H9 (cell line): Measurements from ENCODE around the gene IGF2R. TPM values are rescaled to one million over a fixed set of nuclear protein-coding genes. Genes with fewer than 3 reads are reported as not detected.

Experiments
- DNase-seq: peaks from one replicate; pipeline ENCODE4 v3.0.0-alpha.2; 2017
- H2AFZ ChIP-seq: one replicate; pipeline ENCODE4 v1.6.1; 2013; ENCODE audit warnings: mild to moderate bottlenecking, low read length, control low read depth, moderate library complexity
- H2AK5ac ChIP-seq: 2 replicates; pipeline ENCODE4 v1.6.1; 2013; ENCODE audit warnings: low read length, control low read depth, mixed read lengths; ENCODE audit not compliant: insufficient read length
- H2BK120ac ChIP-seq: one replicate; pipeline ENCODE4 v1.6.1; 2013; ENCODE audit warnings: low read depth, mild to moderate bottlenecking, low read length, control low read depth, inconsistent platforms; ENCODE audit not compliant: poor library complexity, severe bottlenecking
- H2BK12ac ChIP-seq: 2 replicates; pipeline ENCODE4 v1.6.1; 2013; ENCODE audit warnings: low read length, control low read depth, mixed read lengths, low read depth; ENCODE audit not compliant: insufficient read length
- H2BK15ac ChIP-seq: 2 replicates; pipeline ENCODE4 v1.6.1; 2013; ENCODE audit warnings: low read depth, low read length, control low read depth
- H2BK20ac ChIP-seq: one replicate; pipeline ENCODE4 v1.6.1; 2013; ENCODE audit warnings: low read depth, mild to moderate bottlenecking, low read length, control low read depth, inconsistent platforms; ENCODE audit not compliant: poor library complexity, severe bottlenecking
- H2BK5ac ChIP-seq: 2 replicates; pipeline ENCODE4 v1.6.1; 2013; ENCODE audit warnings: low read length, control low read depth, mixed read lengths; ENCODE audit not compliant: insufficient read length
- H3K14ac ChIP-seq: 2 replicates; pipeline ENCODE4 v1.6.1; 2013; ENCODE audit warnings: low read length, control low read depth; ENCODE audit not compliant: insufficient read depth
- H3K18ac ChIP-seq: 2 replicates; pipeline ENCODE4 v1.6.1; 2013; ENCODE audit warnings: low read depth, mild to moderate bottlenecking, mixed read lengths, low read length, control low read depth; ENCODE audit not compliant: insufficient read length
- H3K23ac ChIP-seq: 2 replicates; pipeline ENCODE4 v1.6.1; 2013; ENCODE audit warnings: low read length, control low read depth, mixed read lengths, low read depth; ENCODE audit not compliant: insufficient read length
- H3K23me2 ChIP-seq: 2 replicates; pipeline ENCODE4 v1.6.1; 2013; ENCODE audit warnings: low read depth, mild to moderate bottlenecking, mixed read lengths, low read length, control low read depth; ENCODE audit not compliant: insufficient read length, poor library complexity, severe bottlenecking
- H3K27ac ChIP-seq: 2 replicates; pipeline ENCODE4 v1.5.1; 2013; ENCODE audit warnings: low read length, control low read depth, mixed read lengths, low read depth; ENCODE audit not compliant: insufficient read length
- H3K27me3 ChIP-seq: 2 replicates; pipeline ENCODE4 v1.6.1; 2013; ENCODE audit warnings: low read length, control low read depth, inconsistent platforms; ENCODE audit not compliant: insufficient read depth
- H3K4ac ChIP-seq: 2 replicates; pipeline ENCODE4 v1.6.1; 2013; ENCODE audit warnings: low read depth, mild to moderate bottlenecking, control low read depth, inconsistent platforms, low read length, moderate library complexity
- H3K4me1 ChIP-seq: 2 replicates; pipeline ENCODE4 v1.6.1; 2013; ENCODE audit warnings: low read length, control low read depth, inconsistent platforms; ENCODE audit not compliant: insufficient read depth
- H3K4me2 ChIP-seq: 2 replicates; pipeline ENCODE4 v1.6.1; 2013; ENCODE audit warnings: low read length, control low read depth, mixed read lengths; ENCODE audit not compliant: insufficient read length, insufficient read depth
- H3K56ac ChIP-seq: 2 replicates; pipeline ENCODE4 v1.6.1; 2013; ENCODE audit warnings: low read depth, mild to moderate bottlenecking, mixed read lengths, low read length, control low read depth; ENCODE audit not compliant: insufficient read length
- H3K79me1 ChIP-seq: 2 replicates; pipeline ENCODE4 v1.6.1; 2013; ENCODE audit warnings: low read depth, mild to moderate bottlenecking, moderate library complexity, low read length, control low read depth, inconsistent platforms; ENCODE audit not compliant: insufficient read depth, poor library complexity, severe bottlenecking
- H3K79me2 ChIP-seq: 2 replicates; pipeline ENCODE4 v1.6.1; 2013; ENCODE audit warnings: low read length, control low read depth, inconsistent platforms; ENCODE audit not compliant: insufficient read depth
- H3K9ac ChIP-seq: 2 replicates; pipeline ENCODE4 v1.6.1; 2013; ENCODE audit warnings: low read length, control low read depth, mixed read lengths; ENCODE audit not compliant: insufficient read length; ENCODE audit errors: extremely low read depth
- H3K9me3 ChIP-seq: one replicate; pipeline ENCODE4 v1.6.1; 2013; ENCODE audit warnings: low read depth, low read length, inconsistent platforms; ENCODE audit not compliant: control insufficient read depth
- H3T11ph ChIP-seq: one replicate; pipeline ENCODE4 v1.6.1; 2013; ENCODE audit warnings: mild to moderate bottlenecking, low read length, control low read depth, inconsistent platforms
- H4K20me1 ChIP-seq: one replicate; pipeline ENCODE4 v1.6.1; 2013; ENCODE audit not compliant: control insufficient read depth, insufficient read length, insufficient read depth
- H4K5ac ChIP-seq: 2 replicates; pipeline ENCODE4 v1.6.1; 2013; ENCODE audit warnings: low read depth, mild to moderate bottlenecking, mixed read lengths, low read length, control low read depth; ENCODE audit not compliant: insufficient read length
- H4K8ac ChIP-seq: replicated peaks from 2 replicates; pipeline ENCODE4 v1.6.1; 2013; ENCODE audit warnings: low read length, control low read depth, mixed read lengths, low read depth; ENCODE audit not compliant: insufficient read length
- H4K91ac ChIP-seq: 2 replicates; pipeline ENCODE4 v1.6.1; 2013; ENCODE audit warnings: low read depth, mild to moderate bottlenecking, moderate library complexity, mixed read lengths, low read length, control low read depth; ENCODE audit not compliant: insufficient read length
- H3K27ac Mint-ChIP-seq, 3 experiments: 2 replicates in 2 of 3; 3 replicates in 1 of 3; pipeline ENCODE4 v1.8.0; 2020 to 2021; ENCODE audit warnings: mixed read lengths in 3 of 3, mild to moderate bottlenecking in 1 of 3, moderate library complexity in 1 of 3
- H3K27me3 Mint-ChIP-seq: 2 replicates; pipeline ENCODE4 v1.8.0; 2021; ENCODE audit warnings: low read depth, mild to moderate bottlenecking, moderate library complexity, mixed read lengths
- H3K36me3 Mint-ChIP-seq, 3 experiments: 2 replicates in 2 of 3; 3 replicates in 1 of 3; pipeline ENCODE4 v1.8.0; 2020 to 2021; ENCODE audit warnings: low read depth in 3 of 3, mixed read lengths in 3 of 3; ENCODE audit not compliant: insufficient read depth in 1 of 3
- H3K4me1 Mint-ChIP-seq, 2 experiments: 2 replicates each; pipeline ENCODE4 v1.8.0; 2020; ENCODE audit warnings: mixed read lengths in 2 of 2
- H3K4me3 Mint-ChIP-seq, 2 experiments: 2 replicates in 1 of 2; 3 replicates in 1 of 2; pipeline ENCODE4 v1.8.0; 2020 to 2021; ENCODE audit warnings: mild to moderate bottlenecking in 2 of 2, mixed read lengths in 2 of 2, moderate library complexity in 1 of 2
- H3K9me3 Mint-ChIP-seq, 2 experiments: 2 replicates in 1 of 2; 3 replicates in 1 of 2; pipeline ENCODE4 v1.8.0; 2020; ENCODE audit warnings: mild to moderate bottlenecking in 2 of 2, mixed read lengths in 2 of 2, moderate library complexity in 1 of 2
- WGBS: extraction: QIAGEN DNeasy Blood & Tissue Kit; methylation state at CpG from one replicate; pipeline ENCODE4 v1.1.7; 2013; ENCODE audit warnings: missing lambda C conversion rate, low lambda C conversion rate, mixed read lengths; ENCODE audit not compliant: insufficient read length; ENCODE audit errors: extremely low coverage; 5-methylcytosine and 5-hydroxymethylcytosine counted together
- total RNA-seq: library from RNA; stranded (reverse); gene quantifications from 2 replicates; pipeline ENCODE4 v1.2.1, GENCODE V29; 2021
- TF ChIP-seq, protein P1 (sequence below): fragments of 200-600 bp; sonication (generic); conservative IDR thresholded peaks from 3 replicates; pipeline ENCODE4 v1.8.0; 2021; ENCODE audit warnings: antibody characterized with exemption, mild to moderate bottlenecking

Gene IGF2R
- total RNA-seq, 1 experiment from 2014 or later, result 66.7 TPM

DNA sequence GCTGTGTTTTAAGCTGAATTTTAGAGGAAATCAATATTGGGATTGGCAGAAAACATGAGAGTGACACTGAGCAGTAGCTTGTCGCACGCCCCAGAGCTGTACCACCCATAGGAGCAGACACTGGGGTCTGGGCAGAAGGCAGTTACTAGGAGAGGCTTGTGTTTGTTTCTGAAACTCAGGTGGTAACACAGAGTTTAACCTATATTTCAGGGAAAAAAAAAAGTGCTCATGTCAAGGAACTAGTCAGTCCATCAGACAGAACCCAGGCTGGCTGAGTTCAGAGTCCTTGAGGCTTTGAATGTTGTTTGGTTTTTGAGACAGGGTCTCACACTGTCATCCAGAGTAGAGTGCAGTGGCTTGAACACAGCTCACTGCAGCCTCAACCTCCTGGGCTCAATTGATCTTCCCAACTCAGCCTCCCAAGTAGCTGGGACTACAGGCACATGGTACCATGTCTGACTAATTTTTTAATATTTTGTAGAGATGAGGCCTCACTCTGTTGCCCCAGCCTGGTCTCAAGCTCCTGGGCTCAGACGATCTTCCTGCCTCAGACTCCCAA, 159.3 kb downstream of the IGF2R start:
- Histone ChIP-seq H2AFZ (no peak overlapping the region), H2BK20ac (no peak overlapping the region), H2BK12ac (no peak overlapping the region), H4K5ac (no peak overlapping the region), H3T11ph (no peak overlapping the region), H3K27ac (no peak overlapping the region), H3K9me3 (no peaks in the 10 kb centered on the region), H3K27me3 (no peaks in the 10 kb centered on the region), H2BK15ac (no peak overlapping the region), H2BK120ac (no peak overlapping the region), H4K8ac (no peak overlapping the region), H4K91ac (no peak overlapping the region), H3K23ac (no peak overlapping the region), H3K4me1 (peaks cover 6% of the 10 kb centered on the region; the same call in 1 of the 2 replicates), H2BK5ac (no peak overlapping the region), H3K79me2 (no peaks in the 10 kb centered on the region), H2AK5ac (no peak overlapping the region), H3K14ac (no peak overlapping the region), H3K9ac (no peak overlapping the region), H3K23me2 (no peaks in the 10 kb centered on the region), H3K79me1 (no peaks in the 10 kb centered on the region), H4K20me1 (no peaks in the 10 kb centered on the region), H3K56ac (no peak overlapping the region), H3K18ac (no peak overlapping the region), H3K4ac (no peak overlapping the region), H3K4me2 (no peak overlapping the region)
- TF ChIP-seq, protein P1, sequence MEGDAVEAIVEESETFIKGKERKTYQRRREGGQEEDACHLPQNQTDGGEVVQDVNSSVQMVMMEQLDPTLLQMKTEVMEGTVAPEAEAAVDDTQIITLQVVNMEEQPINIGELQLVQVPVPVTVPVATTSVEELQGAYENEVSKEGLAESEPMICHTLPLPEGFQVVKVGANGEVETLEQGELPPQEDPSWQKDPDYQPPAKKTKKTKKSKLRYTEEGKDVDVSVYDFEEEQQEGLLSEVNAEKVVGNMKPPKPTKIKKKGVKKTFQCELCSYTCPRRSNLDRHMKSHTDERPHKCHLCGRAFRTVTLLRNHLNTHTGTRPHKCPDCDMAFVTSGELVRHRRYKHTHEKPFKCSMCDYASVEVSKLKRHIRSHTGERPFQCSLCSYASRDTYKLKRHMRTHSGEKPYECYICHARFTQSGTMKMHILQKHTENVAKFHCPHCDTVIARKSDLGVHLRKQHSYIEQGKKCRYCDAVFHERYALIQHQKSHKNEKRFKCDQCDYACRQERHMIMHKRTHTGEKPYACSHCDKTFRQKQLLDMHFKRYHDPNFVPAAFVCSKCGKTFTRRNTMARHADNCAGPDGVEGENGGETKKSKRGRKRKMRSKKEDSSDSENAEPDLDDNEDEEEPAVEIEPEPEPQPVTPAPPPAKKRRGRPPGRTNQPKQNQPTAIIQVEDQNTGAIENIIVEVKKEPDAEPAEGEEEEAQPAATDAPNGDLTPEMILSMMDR, result no peak
- H3K27me3 Mint-ChIP-seq, result peaks cover 11% of the 10 kb centered on the region
- DNase-seq, result no peak
- no CpG with 5 or more reads among the region's 3 CpGs for WGBS
- no peak overlapping the region for H3K27ac Mint-ChIP-seq
- peaks cover 16 to 29% of the 10 kb centered on the region in 2 experiments for H3K4me1 Mint-ChIP-seq
- H3K36me3 Mint-ChIP-seq, result peaks cover 4 to 12% (median 7%) of the 10 kb centered on the region in 3 experiments; a peak in 3 of 7 replicates
- H3K4me3 Mint-ChIP-seq, result no peak overlapping the region
- H3K9me3 Mint-ChIP-seq, result peaks cover 7 to 8% of the 10 kb centered on the region in 2 experiments; a peak in 3 of 5 replicates
